GM11168 (cell line): ENCODE results near the gene NEK1.

Experiments used
- in situ Hi-C: fragments of 300-500 bp; cut with MboI; formaldehyde crosslinking; loops from one replicate; pipeline ENCODE4 v1.12.0; 2022; ENCODE audit warnings: low sequenced_read_pairs; ENCODE audit not compliant: unreplicated experiment

Gene NEK1

GRCh38 chr4:169384779-169385178 is 227.6 kb downstream of the NEK1 start:
- in situ Hi-C loops = no loop called here

DNA sequence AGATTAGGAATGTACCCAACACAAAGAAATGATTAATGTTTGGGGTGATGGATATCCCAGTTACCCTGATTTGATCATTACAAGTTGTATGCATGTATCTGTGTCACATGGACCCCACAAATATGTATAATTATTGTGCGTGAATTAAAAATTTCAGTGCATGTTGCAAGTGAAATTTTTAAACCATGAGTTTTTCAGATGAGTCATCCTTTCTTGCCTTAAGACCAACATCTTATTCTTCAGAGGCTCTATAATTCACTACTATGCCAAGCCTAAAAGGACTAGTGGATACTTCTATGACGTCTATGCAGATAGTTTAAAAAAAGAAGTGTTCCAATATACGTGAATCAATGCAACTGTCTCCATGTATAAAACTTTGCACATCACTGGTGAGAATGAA is 228.7 kb downstream of the NEK1 start:
- in situ Hi-C loops = no loop called here

DNA sequence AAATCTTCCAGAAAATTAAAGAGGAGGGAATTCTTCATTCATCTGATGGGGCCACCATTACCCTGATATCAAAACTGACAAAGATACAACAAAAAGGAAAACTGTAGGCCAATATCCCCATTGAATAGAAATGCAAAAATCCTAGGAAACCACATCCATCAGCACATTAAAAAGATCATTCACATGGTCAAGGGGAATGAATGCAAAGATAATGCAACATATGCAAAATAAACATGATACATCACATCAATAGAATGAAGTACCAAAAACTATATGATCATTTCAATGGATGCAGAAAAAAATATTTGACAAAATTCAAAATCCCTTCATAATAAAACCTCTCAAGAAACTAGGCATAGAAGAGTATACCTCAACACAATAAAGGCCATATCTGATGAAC is 232.7 kb downstream of the NEK1 start:
- in situ Hi-C loops = no loop called here

GRCh38 chr4:169377367-169377766 is 235.0 kb downstream of the NEK1 start:
- in situ Hi-C loops = no loop called here

DNA sequence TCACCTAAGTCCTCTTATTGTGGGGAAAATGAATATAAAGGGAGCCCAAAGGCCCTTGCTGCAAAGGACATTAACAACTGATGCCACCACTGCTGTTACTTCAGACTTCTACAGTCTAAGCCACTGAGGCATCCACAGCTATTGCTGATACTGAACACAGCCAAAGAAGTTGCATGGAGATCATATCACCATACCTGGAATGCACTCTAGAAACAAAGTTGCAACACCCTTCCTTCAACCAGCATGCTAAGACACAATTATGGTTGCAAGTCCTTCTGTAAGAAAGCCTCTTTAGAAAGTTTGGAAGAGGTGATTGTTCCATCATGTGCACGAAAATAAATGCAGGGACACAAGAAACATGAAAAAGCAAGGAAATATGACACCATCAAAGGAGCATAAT is 236.0 kb downstream of the NEK1 start:
- in situ Hi-C loops = no loop called here

DNA sequence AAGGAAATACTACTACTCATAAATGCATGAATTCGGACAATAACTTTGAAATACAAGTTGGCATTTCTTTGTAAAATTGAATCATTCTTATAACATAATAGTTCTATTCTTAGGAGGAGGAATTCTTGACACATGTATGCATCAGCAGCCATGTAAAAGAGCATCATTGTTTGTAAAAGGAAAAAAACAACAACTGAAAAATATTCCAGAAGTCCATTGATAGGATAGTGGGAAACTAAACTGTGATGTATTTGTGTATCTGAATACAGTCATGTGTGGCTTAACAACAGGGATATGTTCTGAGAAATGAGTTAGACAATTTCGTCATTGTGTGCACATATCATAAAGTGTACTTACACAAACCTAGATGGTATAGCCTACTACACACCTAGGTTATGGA is 239.6 kb downstream of the NEK1 start:
- in situ Hi-C loops = no loop called here

GRCh38 chr4:169369634-169370033 is 242.7 kb downstream of the NEK1 start:
- in situ Hi-C loops = no loop called here

DNA sequence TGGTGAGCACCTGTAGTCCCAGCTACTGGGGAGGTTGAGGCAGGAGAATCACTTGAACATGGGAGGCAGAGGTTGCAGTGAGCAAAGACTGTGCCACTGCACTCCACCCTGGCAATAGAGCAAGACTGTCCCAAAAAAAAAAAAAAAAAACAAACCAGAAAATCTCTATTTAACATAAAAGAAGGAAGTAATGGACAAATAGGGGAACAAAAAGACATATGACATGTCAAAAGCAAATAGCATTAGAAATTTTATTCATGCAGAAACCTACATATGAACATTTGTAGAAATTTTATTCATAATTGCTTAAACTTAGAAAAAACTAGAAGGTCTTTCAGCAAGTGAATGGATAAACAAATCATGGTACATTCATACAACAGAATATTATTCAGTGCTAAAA is 244.6 kb downstream of the NEK1 start:
- in situ Hi-C loops = no loop called here

- in situ Hi-C loops = no loop called here
Measured at GRCh38 chr4:169366821-169367220, 245.6 kb downstream of the NEK1 start.

DNA sequence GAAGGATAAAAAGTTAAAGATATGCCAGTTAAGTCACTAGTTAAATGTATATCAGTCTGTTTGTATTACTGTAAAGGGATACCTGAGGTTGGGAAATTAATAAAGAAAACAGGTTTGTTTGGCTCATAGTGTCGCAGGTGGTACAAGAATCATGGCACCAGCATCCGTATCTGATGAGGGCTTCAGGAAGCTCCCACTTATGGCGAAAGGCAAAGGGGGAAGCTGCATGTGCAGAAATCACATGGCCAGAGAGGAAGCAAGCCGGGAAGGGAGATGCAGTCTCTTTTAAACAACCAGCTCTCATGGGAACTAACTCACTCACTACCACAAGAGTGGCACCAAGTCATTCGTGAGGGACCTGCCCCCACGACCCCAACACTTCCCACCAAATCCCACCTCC is 249.8 kb downstream of the NEK1 start:
- in situ Hi-C loops = no loop called here

DNA sequence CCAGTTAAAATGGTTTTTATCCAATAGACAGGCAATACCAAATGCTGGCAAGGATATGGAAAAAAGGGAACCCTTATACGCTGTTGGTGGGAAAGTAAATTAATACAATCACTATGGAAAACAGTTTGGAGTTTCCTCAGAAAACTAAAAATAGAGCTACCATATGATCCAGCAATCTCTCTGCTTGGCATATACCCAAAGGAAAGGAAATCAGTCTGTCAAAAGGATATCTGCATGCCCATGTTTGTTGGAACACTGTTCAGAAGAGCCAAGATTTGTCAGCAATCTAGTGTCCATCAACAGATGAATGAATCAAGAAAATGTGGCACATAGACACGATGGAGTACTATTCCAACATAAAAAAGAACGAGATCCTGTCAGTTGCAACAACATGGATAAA is 250.6 kb downstream of the NEK1 start:
- in situ Hi-C loops = no loop called here

- in situ Hi-C loops = no loop called here
Measured at GRCh38 chr4:169359961-169360360, 252.4 kb downstream of the NEK1 start.

DNA sequence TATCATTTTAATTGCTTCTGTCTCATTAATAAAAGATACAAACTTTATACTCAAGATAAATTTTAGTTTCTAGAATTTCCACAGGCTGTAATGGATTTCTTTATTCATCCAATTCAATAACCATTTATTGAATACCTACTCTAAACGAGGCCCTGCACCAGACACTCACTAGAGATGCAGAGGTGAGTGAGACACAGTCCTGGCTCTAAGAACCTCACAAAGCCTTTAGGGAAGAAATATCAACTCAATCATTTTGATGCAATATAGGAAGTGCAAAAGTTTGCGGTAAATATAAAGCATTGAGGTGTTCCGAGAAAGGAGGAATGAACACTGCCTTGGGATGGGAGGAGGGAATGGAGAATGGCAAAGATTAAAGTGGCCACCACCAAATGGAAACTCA is 260.0 kb downstream of the NEK1 start:
- in situ Hi-C loops = no loop called here

DNA sequence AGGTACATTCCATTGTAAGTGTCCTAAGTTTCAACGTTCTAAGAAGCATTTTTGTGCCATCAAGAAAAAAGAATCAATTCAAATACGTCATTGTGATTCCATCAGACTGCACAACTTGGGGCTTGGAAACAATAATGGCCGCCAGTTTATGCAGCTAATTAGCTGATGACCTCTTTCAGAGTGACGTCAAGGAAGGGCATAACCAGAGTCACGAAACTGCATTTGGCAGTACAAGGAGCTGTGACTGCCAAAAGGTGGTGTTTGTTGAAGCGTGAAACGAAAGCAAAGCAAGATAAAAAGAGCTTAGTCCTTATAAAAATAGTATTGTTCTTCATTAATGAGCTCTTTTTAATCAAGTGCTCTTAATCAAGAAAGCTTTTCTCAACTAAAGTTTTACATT is 260.5 kb downstream of the NEK1 start:
- in situ Hi-C loops = no loop called here

DNA sequence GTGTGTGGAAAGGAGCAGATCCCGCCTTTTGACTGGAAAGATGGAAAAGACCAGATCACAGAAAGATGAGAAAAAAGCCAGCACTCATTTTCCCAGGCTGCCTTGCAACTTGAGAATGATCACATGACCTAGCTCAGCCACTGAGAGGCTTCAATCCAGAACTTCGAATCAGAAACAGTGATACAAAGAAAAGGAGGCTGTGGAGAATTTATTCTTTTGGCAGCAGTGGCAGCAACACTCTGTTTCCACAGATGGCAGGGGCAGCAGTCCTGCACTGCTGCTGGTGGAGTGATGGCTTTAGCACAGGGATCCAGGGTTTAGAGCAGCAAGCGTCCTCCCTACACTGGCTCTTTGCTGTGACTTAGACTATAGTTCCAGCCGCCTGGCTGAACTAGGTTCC is 263.8 kb downstream of the NEK1 start:
- in situ Hi-C loops = no loop called here

DNA sequence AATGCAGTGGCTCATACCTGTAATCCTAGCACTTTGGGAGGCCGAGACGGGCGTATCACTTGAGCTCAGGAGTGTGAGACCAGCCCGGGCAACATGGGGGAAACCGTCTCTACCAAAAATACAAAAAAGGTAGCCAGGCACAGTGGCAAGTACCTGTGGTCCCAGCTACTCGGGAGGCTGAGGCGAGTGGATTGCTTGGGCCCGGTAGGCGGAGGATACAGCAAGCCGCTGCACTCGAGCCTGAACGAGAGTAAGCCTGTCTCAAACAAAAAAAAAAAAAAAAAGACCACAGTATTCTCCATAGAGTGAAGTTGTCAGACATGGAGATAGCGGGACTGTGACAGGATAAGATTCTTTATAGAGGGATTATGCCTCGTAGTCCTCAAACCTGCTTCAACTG is 265.5 kb downstream of the NEK1 start:
- in situ Hi-C loops = no loop called here

GRCh38 chr4:169345316-169345721 is 267.1 kb downstream of the NEK1 start:
- in situ Hi-C loops = no loop called here
